GM18526 (cell line): Measurements from ENCODE around the gene TAF1D.

Experiments used
- POLR2A ChIP-seq: IDR thresholded peaks from 3 replicates; pipeline ENCODE4 v1.6.1; 2011; ENCODE audit not compliant: insufficient read length; ENCODE audit errors: extremely low read depth

Gene TAF1D

DNA sequence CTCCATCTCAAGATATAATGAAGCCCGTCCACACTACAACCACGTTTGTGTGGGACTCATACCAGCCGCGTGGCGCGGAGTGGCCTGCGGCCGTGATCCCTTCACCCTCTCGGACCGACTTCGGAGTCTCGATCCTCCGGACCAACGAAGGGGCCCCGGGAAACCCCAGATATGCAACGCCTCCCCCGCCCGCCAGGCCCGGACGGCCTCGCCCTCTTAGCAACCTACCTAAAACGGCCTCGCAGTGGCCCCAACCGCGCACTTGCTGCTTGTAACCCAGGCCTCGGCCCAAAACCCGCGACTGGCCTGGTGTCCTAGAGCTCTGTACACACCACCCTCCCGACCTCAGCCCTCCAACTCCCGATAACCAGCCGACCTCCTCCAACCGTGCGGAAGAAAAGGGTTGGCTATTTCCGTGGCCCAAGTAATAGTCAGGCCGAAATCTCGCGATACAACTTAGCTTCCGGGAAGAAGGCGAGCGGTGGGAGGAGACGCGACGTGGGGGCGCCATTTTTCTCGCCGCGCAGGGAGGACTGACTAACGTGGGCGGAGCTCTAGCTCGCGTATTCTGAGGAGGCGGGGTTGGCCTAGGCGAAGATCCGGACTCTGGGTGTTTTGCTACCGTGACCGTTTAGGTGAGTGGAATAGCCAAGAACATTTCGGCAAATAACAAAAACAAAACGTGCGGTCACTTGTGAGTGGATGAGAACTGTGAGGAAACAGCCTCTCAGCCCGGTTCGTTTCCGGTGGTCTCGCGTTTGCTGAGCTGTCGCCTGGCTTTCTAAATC, at the start of gene TAF1D, which contains the start of gene C11orf54:
TAF1D (minus strand) TSS at position 402 of the 788 bp plus-strand sequence. CDS start 2,191 bp downstream, outside the sequence.
C11orf54 (plus strand) TSS at position 579 of the 788 bp plus-strand sequence. CDS start 5,722 bp downstream, outside the sequence.
- peak; percentile 99 for TF ChIP-seq POLR2A

DNA sequence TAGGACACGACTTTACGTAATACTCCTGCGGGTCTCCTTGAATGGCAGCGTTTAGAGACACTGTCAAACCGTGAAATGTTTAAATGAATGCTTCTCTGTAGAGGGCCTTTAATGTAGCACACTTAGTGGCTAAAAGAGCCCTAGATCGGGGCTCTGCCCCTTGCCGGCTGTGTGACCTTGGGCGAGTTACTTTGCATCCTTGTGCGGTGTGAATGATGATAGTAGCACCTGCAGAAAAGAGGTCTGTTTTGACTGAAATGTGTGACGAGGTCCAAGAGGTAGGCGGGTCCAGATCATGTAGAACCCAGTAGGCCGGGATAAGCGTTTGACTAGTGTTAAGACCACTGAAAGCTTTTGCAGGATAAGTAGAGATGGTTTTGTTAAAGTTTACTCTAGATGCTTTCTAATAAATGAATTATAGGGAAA, 43.7 kb upstream of the TAF1D start:
- TF ChIP-seq POLR2A, result no peak

GRCh38 chr11:93784145-93784934, 43.0 kb upstream of the TAF1D start, which contains the start of gene MED17:
Gene MED17, plus strand, starts transcription at chr11:93784282. Its CDS starts 232 bp downstream, at chr11:93784514.
- peak; percentile 70 for TF ChIP-seq POLR2A

- no peak for TF ChIP-seq POLR2A
Observed at GRCh38 chr11:93783765-93784144, 42.5 kb upstream of the TAF1D start.

GRCh38 chr11:93783362-93783761, 42.1 kb upstream of the TAF1D start:
- TF ChIP-seq POLR2A, result no peak

GRCh38 chr11:93775289-93775688, 34.0 kb upstream of the TAF1D start:
- no peak for TF ChIP-seq POLR2A

DNA sequence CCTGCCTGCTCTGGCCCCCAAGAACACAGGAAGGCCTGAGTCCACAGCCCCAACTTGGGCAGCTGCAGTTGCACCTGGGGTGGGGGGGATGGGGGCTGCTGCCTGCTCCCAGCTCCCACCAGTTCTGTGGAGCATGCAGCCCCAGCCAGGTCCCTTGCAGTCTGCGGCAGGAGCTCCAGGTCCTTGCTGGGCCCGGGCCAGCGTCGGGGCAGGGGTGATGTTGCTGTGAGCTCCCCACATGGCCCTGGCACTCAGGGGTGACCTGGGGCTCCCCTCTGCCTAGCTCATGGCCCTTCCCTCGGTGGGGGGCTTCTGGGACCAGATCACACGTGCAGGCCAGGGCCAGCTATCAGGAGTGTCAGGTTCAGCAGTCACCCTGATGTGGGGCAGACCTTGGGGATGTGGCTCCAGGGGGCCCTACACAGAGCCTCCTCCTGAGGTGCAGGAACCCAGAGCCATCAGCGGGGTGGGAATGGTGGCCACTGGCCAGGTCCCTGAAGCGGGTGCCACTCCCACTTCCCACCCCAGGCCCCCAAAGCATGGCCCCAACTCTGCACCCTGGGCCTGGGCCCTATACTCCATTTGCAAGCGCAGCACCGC, 32.4 kb upstream of the TAF1D start:
- TF ChIP-seq POLR2A, result no peak

- no peak for TF ChIP-seq POLR2A
Observed at GRCh38 chr11:93773045-93773477, 31.8 kb upstream of the TAF1D start.

DNA sequence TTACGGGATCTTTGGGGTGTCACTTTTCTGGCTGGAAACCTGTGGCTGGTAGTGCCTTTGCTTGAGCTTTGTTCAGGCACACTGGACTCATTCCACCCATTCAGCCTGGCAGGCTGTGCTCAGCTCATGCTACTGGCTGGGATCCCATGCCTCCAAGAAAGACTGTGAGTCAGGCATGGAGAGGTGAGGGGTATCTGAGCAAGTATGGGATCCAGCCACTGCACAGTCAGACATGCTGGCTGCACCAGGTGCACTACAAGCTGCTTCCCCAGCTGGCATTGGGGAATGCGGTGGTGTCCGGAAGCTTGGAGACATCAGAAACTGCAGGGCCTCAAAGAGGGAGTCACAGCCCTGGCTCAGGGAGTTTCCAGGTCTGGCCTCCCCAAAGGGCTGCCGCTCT, 30.8 kb upstream of the TAF1D start:
- TF ChIP-seq POLR2A, result no peak

GRCh38 chr11:93770160-93770559, 28.9 kb upstream of the TAF1D start:
- no peak for TF ChIP-seq POLR2A

GRCh38 chr11:93767018-93767417, 25.7 kb upstream of the TAF1D start:
- TF ChIP-seq POLR2A, result no peak

GRCh38 chr11:93766504-93766903, 25.2 kb upstream of the TAF1D start:
- TF ChIP-seq POLR2A, result no peak

DNA sequence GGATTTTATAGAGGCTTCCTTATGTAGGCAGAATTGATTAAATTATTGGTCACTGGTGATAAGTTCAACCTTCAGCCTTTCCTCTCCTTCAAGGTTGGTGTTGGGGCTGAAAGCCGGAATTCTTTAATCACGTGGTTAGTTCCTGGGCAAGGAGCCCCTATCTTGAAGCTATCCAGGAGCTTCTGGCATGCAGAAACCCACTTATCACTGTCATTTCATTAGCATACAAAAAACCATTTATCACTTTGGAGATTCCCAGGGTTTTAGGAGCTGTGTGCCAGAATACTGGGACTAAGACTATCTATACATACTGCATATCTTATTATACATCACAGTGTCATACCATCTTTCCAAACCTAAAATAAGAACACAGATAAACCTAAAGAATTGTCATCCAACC, 24.3 kb upstream of the TAF1D start:
- no peak for TF ChIP-seq POLR2A

DNA sequence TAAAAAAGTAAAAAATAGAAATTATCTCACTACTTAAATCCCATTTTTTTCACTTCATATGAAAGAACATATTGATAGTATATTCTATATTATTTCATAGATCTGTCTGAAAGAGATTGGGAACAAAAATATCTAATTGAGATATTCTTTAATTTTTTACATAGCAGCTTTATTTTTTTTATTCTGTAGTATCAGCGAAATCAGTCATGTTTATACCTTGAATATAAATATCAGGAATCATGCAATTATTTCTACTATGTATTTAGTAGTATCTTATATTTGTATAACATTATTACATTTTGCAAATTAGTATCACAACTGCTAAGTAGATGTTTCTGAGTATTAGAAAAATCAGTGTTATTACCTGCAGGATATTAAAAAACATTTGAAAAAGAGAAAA, 20.6 kb upstream of the TAF1D start:
- no peak for TF ChIP-seq POLR2A

DNA sequence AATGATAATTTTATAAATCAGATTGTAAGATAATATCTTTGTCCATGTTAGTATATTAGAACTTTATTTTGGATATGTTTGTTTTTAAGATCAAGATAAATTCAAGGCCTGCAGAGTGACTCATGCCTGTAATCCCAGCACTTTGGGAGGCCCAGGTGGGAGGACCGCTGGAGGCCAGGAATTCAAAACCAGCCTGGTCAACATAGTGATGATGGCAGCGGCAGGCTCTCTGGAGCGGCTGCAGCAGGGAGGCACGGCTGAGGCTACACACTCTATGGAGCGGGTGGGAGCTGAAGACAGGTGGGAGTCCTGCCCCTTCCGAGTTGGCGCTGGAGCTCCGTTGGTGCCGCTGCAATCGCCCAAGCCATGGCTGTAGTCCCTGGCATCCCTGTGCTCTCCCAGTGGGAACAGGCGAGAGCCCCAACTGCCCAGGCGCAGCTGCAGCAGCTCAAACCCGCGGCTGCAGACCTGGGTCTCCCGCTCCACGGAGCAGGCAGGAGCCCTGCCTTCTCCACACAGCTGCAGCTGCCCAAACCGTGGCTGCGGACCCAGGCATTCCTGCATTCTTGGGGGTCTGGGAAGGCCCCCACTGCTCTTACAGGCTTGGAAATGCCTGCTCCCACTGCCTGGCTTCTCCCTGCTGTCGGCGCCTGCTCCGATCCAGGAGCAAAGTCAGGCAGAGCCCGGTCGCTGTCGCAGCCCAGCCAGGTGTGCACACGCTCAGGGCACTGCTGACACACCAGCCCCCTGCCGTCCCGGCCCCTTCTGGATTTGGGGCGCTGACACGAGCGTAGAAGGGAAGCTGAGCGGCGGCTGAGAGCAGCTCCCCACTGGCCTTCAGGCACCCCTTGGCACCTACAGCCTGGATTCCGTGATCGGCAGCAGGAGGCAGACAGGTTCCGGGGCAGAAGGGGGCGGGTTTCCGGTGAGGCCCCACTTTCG, 16.9 kb upstream of the TAF1D start:
- TF ChIP-seq POLR2A, result no peak

DNA sequence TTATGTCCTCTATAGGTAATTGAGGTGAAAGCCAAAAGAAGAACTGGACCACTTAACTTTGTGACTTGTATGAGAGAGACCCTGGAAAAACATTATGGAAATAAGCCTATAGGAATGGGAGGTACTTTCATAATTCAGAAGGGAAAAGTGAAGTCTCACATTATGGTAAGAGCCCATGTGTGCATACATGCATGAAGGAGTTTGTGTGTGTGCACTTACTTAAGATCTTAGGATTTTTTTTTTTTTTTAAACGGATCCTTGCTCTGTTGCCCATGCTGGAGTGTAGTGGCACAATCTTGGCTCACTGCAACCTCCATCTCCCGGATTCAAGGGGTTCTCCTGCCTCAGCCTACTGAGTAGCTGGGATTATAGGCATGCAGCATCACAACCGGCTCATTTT, 16.0 kb upstream of the TAF1D start:
- no peak for TF ChIP-seq POLR2A
